ENCODE measurements around the gene FERMT3. TPM values are rescaled to one million over a fixed set of nuclear protein-coding genes. Genes with fewer than 3 reads are reported as not detected.
A peak's percentile ranks its signal among the peaks of the same experiment; 100 is the strongest.
"Not testable (repeated sequence)": the region's sequence is repeated elsewhere in the genome, so short reads cannot be mapped to it uniquely, and the experiment has no call there.

FERMT3 gene
- 5.3 and 5.9 TPM in 2 replicates for total RNA-seq (2014; rRNA removed; shearing (Covaris generic))

GRCh38 chr11:64206457-64207255 lies at the start of gene FERMT3:
TSS of gene FERMT3 (plus strand) at chr11:64206721. CDS start at chr11:64207365, 644 bp downstream.
- DNase-seq (ENCODE audit: low spot score): peak; percentile 41

- DNase-seq (ENCODE audit: low spot score): no peak
These were observed 48.7 kb upstream of the FERMT3 start for GRCh38 chr11:64157631-64158394.

- DNase-seq (ENCODE audit: low spot score): no peak
These were observed 45.5 kb upstream of the FERMT3 start for GRCh38 chr11:64161037-64161436.

- not testable (repeated sequence) for DNase-seq (ENCODE audit: low spot score)
These were observed 43.8 kb upstream of the FERMT3 start for GRCh38 chr11:64162769-64163168.

- no peak for DNase-seq (ENCODE audit: low spot score)
These were observed 42.6 kb upstream of the FERMT3 start for GRCh38 chr11:64163951-64164350.

- peak; percentile 57 for DNase-seq (ENCODE audit: low spot score)
These were observed 41.9 kb upstream of the FERMT3 start for GRCh38 chr11:64164392-64165312.

- peak; percentile 22 for DNase-seq (ENCODE audit: low spot score)
These were observed 41.1 kb upstream of the FERMT3 start for GRCh38 chr11:64165481-64165841.

GRCh38 chr11:64165842-64166635 lies 40.5 kb upstream of the FERMT3 start, which contains the start of gene MACROD1:
TSS of gene MACROD1 (minus strand) at chr11:64166113. CDS start at chr11:64165994, 119 bp downstream.
- peak; percentile 99 for DNase-seq (ENCODE audit: low spot score)

- no peak for DNase-seq (ENCODE audit: low spot score)
These were observed 36.1 kb upstream of the FERMT3 start for GRCh38 chr11:64170419-64170818.

- DNase-seq (ENCODE audit: low spot score): no peak
These were observed 32.7 kb upstream of the FERMT3 start for GRCh38 chr11:64173616-64174355.

GRCh38 chr11:64176751-64177150 lies 29.8 kb upstream of the FERMT3 start:
- DNase-seq (ENCODE audit: low spot score): no peak

- no peak for DNase-seq (ENCODE audit: low spot score)
These were observed 28.3 kb upstream of the FERMT3 start for GRCh38 chr11:64178203-64178602.

GRCh38 chr11:64178951-64179639 lies 27.4 kb upstream of the FERMT3 start:
- no peak for DNase-seq (ENCODE audit: low spot score)

GRCh38 chr11:64180891-64181290 lies 25.6 kb upstream of the FERMT3 start:
- no peak for DNase-seq (ENCODE audit: low spot score)

- DNase-seq (ENCODE audit: low spot score): peak; percentile 93
These were observed 24.8 kb upstream of the FERMT3 start for GRCh38 chr11:64181506-64182411.

GRCh38 chr11:64183890-64184289 lies 22.6 kb upstream of the FERMT3 start:
- no peak for DNase-seq (ENCODE audit: low spot score)

- peak; percentile 93 for DNase-seq (ENCODE audit: low spot score)
These were observed 21.3 kb upstream of the FERMT3 start for GRCh38 chr11:64185175-64185692.
